ENCODE data around the gene ACOT7.

ACOT7 gene

GRCh38 chr1:6328696-6329095 is 64.9 kb downstream of the ACOT7 start:
- no peak overlapping the region for H3K27ac ChIP-seq (ENCODE audit: low read depth, low read length)
- no peak overlapping the region for H3K9ac ChIP-seq (ENCODE audit: low read length)
- no peaks in the 10 kb centered on the region for H3F3A ChIP-seq (ENCODE audit: insufficient read depth)
- no peak overlapping the region for H2AFZ ChIP-seq (ENCODE audit: low read depth, low read length, severe bottlenecking)
- H3K27me3 ChIP-seq (ENCODE audit: low read length), result no peaks in the 10 kb centered on the region
- no peak overlapping the region for H3K4me3 ChIP-seq (ENCODE audit: insufficient read depth, low read length, poor library complexity, severe bottlenecking)
- TF ChIP-seq EZH2phosphoT487 (conservative IDR thresholded peaks at IDR 0.05; ENCODE audit: low read length), result no peak
- no peak for TF ChIP-seq CTCF (IDR thresholded peaks at IDR 0.05; ENCODE audit: insufficient read depth, low read length, poor library complexity, severe bottlenecking)
- H3K9me2 ChIP-seq (replicated peaks; ENCODE audit: insufficient read depth, low read length), result no peaks in the 10 kb centered on the region
- no peaks in the 10 kb centered on the region for H3K79me2 ChIP-seq (ENCODE audit: insufficient read depth, low read length)
- no peaks in the 10 kb centered on the region for H4K20me1 ChIP-seq (ENCODE audit: low read depth, low read length)
- no peaks in the 10 kb centered on the region for H3K9me3 ChIP-seq (ENCODE audit: insufficient read depth, low read length)
- no peaks in the 10 kb centered on the region for H3K36me3 ChIP-seq (ENCODE audit: low read length)
- H3K4me2 ChIP-seq (ENCODE audit: low read depth, low read length, poor library complexity, severe bottlenecking), result no peak overlapping the region

- H3K9ac ChIP-seq (ENCODE audit: low read length), result no peak overlapping the region
- H2AFZ ChIP-seq (ENCODE audit: low read depth, low read length, severe bottlenecking), result no peak overlapping the region
- H3K27me3 ChIP-seq (ENCODE audit: low read length), result no peaks in the 10 kb centered on the region
- no peaks in the 10 kb centered on the region for H3K79me2 ChIP-seq (ENCODE audit: insufficient read depth, low read length)
- no peak overlapping the region for H3K27ac ChIP-seq (ENCODE audit: low read depth, low read length)
- no peak overlapping the region for H3K4me2 ChIP-seq (ENCODE audit: low read depth, low read length, poor library complexity, severe bottlenecking)
- no peaks in the 10 kb centered on the region for H3K9me3 ChIP-seq (ENCODE audit: insufficient read depth, low read length)
- H3K36me3 ChIP-seq (ENCODE audit: low read length), result no peaks in the 10 kb centered on the region
- no peaks in the 10 kb centered on the region for H4K20me1 ChIP-seq (ENCODE audit: low read depth, low read length)
- no peak overlapping the region for H3K4me3 ChIP-seq (ENCODE audit: insufficient read depth, low read length, poor library complexity, severe bottlenecking)
- no peaks in the 10 kb centered on the region for H3K9me2 ChIP-seq (replicated peaks; ENCODE audit: insufficient read depth, low read length)
- TF ChIP-seq CTCF (IDR thresholded peaks at IDR 0.05; ENCODE audit: insufficient read depth, low read length, poor library complexity, severe bottlenecking), result no peak
- no peak for TF ChIP-seq EZH2phosphoT487 (conservative IDR thresholded peaks at IDR 0.05; ENCODE audit: low read length)
- H3F3A ChIP-seq (ENCODE audit: insufficient read depth), result no peaks in the 10 kb centered on the region
Measured at GRCh38 chr1:6328091-6328490, 65.5 kb downstream of the ACOT7 start.

- Histone ChIP-seq H3K9ac (ENCODE audit: low read length) (no peak overlapping the region), H3K36me3 (ENCODE audit: low read length) (no peaks in the 10 kb centered on the region), H3K4me3 (ENCODE audit: insufficient read depth, low read length, poor library complexity, severe bottlenecking) (no peak overlapping the region), H2AFZ (ENCODE audit: low read depth, low read length, severe bottlenecking) (no peak overlapping the region), H3K27ac (ENCODE audit: low read depth, low read length) (no peak overlapping the region), H3F3A (ENCODE audit: insufficient read depth) (no peaks in the 10 kb centered on the region), H3K9me3 (ENCODE audit: insufficient read depth, low read length) (no peaks in the 10 kb centered on the region), H3K4me2 (ENCODE audit: low read depth, low read length, poor library complexity, severe bottlenecking) (no peak overlapping the region), H4K20me1 (ENCODE audit: low read depth, low read length) (no peaks in the 10 kb centered on the region), H3K27me3 (ENCODE audit: low read length) (no peaks in the 10 kb centered on the region), H3K79me2 (ENCODE audit: insufficient read depth, low read length) (no peaks in the 10 kb centered on the region), H3K9me2 (replicated peaks; ENCODE audit: insufficient read depth, low read length) (no peaks in the 10 kb centered on the region)
- TF ChIP-seq EZH2phosphoT487 (conservative IDR thresholded peaks at IDR 0.05; ENCODE audit: low read length) (no peak), CTCF (IDR thresholded peaks at IDR 0.05; ENCODE audit: insufficient read depth, low read length, poor library complexity, severe bottlenecking) (no peak)
Measured at GRCh38 chr1:6325482-6325881, 68.1 kb downstream of the ACOT7 start.

Measured in SU-DHL-6 (cell line).